ENCODE data around the gene CDKL4.

Gene CDKL4

GRCh38 chr2:39146630-39147029 lies 97.1 kb downstream of the CDKL4 start:
- Histone ChIP-seq H3K27me3 (ENCODE audit: control insufficient read depth in 1 of 2, insufficient read depth in 1 of 2, low read length in 2 of 2) (no peaks in the 10 kb centered on the region), H4K91ac (ENCODE audit: low read length) (no peak overlapping the region), H3K14ac (ENCODE audit: low read length in 2 of 2) (no peak overlapping the region), H2AFZ (ENCODE audit: low read depth, low read length) (no peak overlapping the region), H2AK5ac (ENCODE audit: low read length, severe bottlenecking) (no peak overlapping the region), H3K4me1 (ENCODE audit: control insufficient read depth, insufficient read depth, low read depth, low read length) (no peaks in the 10 kb centered on the region), H3K23ac (ENCODE audit: low read length in 2 of 2) (no peak overlapping the region), H2BK120ac (ENCODE audit: low read depth, low read length) (no peak overlapping the region), H3K4me2 (ENCODE audit: low read length, poor library complexity, severe bottlenecking) (no peak overlapping the region), H3K4ac (ENCODE audit: low read depth in 1 of 2, low read length in 2 of 2) (no peak overlapping the region), H3K9me3 (ENCODE audit: control insufficient read depth, low read length) (no peaks in the 10 kb centered on the region), H4K8ac (ENCODE audit: low read length) (no peak overlapping the region), H3K27ac (ENCODE audit: low read length, poor library complexity, severe bottlenecking) (no peak overlapping the region), H3K9ac (ENCODE audit: low read length) (no peak overlapping the region), H3K36me3 (ENCODE audit: control insufficient read depth in 1 of 2, insufficient read depth in 2 of 2, low read depth in 1 of 2, low read length in 2 of 2) (peaks cover 0 to 4% of the 10 kb centered on the region in 2 experiments), H3K4me3 (ENCODE audit: insufficient read depth in 1 of 2, low read depth in 1 of 2, low read length in 2 of 2) (no peak overlapping the region), H2BK5ac (ENCODE audit: low read depth, low read length, poor library complexity, severe bottlenecking) (no peak overlapping the region), H3K79me1 (replicated peaks; ENCODE audit: low read length, poor library complexity, severe bottlenecking) (no peaks in the 10 kb centered on the region), H3K18ac (ENCODE audit: low read depth in 1 of 2, low read length in 2 of 2) (no peak overlapping the region), H2BK12ac (ENCODE audit: low read length in 2 of 2) (no peak overlapping the region), H2BK15ac (ENCODE audit: low read depth, poor library complexity, severe bottlenecking) (no peak overlapping the region)
- DNase-seq: no peak

GRCh38 chr2:39145906-39146421 lies 97.8 kb downstream of the CDKL4 start:
- Histone ChIP-seq H2BK5ac (ENCODE audit: low read depth, low read length, poor library complexity, severe bottlenecking) (no peak overlapping the region), H3K9me3 (ENCODE audit: control insufficient read depth, low read length) (no peaks in the 10 kb centered on the region), H2BK120ac (ENCODE audit: low read depth, low read length) (no peak overlapping the region), H2AFZ (ENCODE audit: low read depth, low read length) (no peak overlapping the region), H3K4me3 (ENCODE audit: insufficient read depth in 1 of 2, low read depth in 1 of 2, low read length in 2 of 2) (no peak overlapping the region), H3K27me3 (ENCODE audit: control insufficient read depth in 1 of 2, insufficient read depth in 1 of 2, low read length in 2 of 2) (no peaks in the 10 kb centered on the region), H3K23ac (ENCODE audit: low read length in 2 of 2) (no peak overlapping the region), H3K18ac (ENCODE audit: low read depth in 1 of 2, low read length in 2 of 2) (no peak overlapping the region), H3K14ac (ENCODE audit: low read length in 2 of 2) (no peak overlapping the region), H3K4me1 (ENCODE audit: control insufficient read depth, insufficient read depth, low read depth, low read length) (no peaks in the 10 kb centered on the region), H3K36me3 (ENCODE audit: control insufficient read depth in 1 of 2, insufficient read depth in 2 of 2, low read depth in 1 of 2, low read length in 2 of 2) (peaks cover 0 to 4% of the 10 kb centered on the region in 2 experiments), H3K4ac (ENCODE audit: low read depth in 1 of 2, low read length in 2 of 2) (no peak overlapping the region), H3K9ac (ENCODE audit: low read length) (no peak overlapping the region), H2AK5ac (ENCODE audit: low read length, severe bottlenecking) (no peak overlapping the region), H3K4me2 (ENCODE audit: low read length, poor library complexity, severe bottlenecking) (no peak overlapping the region), H4K91ac (ENCODE audit: low read length) (no peak overlapping the region), H2BK12ac (ENCODE audit: low read length in 2 of 2) (peak overlapping the region in 1 of 2 experiments; percentile 33), H4K8ac (ENCODE audit: low read length) (no peak overlapping the region), H3K79me1 (replicated peaks; ENCODE audit: low read length, poor library complexity, severe bottlenecking) (no peaks in the 10 kb centered on the region), H3K27ac (ENCODE audit: low read length, poor library complexity, severe bottlenecking) (no peak overlapping the region), H2BK15ac (ENCODE audit: low read depth, poor library complexity, severe bottlenecking) (no peak overlapping the region)
- DNase-seq: no peak
- 87% methylated on average over 3 of the region's 3 CpGs for WGBS

- Histone ChIP-seq H3K79me1 (replicated peaks; ENCODE audit: low read length, poor library complexity, severe bottlenecking) (no peaks in the 10 kb centered on the region), H3K4me2 (ENCODE audit: low read length, poor library complexity, severe bottlenecking) (no peak overlapping the region), H2BK12ac (ENCODE audit: low read length in 2 of 2) (no peak overlapping the region), H3K9ac (ENCODE audit: low read length) (no peak overlapping the region), H3K4ac (ENCODE audit: low read depth in 1 of 2, low read length in 2 of 2) (no peak overlapping the region), H2BK15ac (ENCODE audit: low read depth, poor library complexity, severe bottlenecking) (no peak overlapping the region), H2AK5ac (ENCODE audit: low read length, severe bottlenecking) (no peak overlapping the region), H2BK120ac (ENCODE audit: low read depth, low read length) (no peak overlapping the region), H4K91ac (ENCODE audit: low read length) (no peak overlapping the region), H3K36me3 (ENCODE audit: control insufficient read depth in 1 of 2, insufficient read depth in 2 of 2, low read depth in 1 of 2, low read length in 2 of 2) (no peaks in the 10 kb centered on the region), H3K9me3 (ENCODE audit: control insufficient read depth, low read length) (no peaks in the 10 kb centered on the region), H2BK5ac (ENCODE audit: low read depth, low read length, poor library complexity, severe bottlenecking) (no peak overlapping the region), H3K14ac (ENCODE audit: low read length in 2 of 2) (no peak overlapping the region), H3K18ac (ENCODE audit: low read depth in 1 of 2, low read length in 2 of 2) (no peak overlapping the region), H3K23ac (ENCODE audit: low read length in 2 of 2) (no peak overlapping the region), H4K8ac (ENCODE audit: low read length) (no peak overlapping the region), H3K4me1 (ENCODE audit: control insufficient read depth, insufficient read depth, low read depth, low read length) (no peaks in the 10 kb centered on the region), H2AFZ (ENCODE audit: low read depth, low read length) (no peak overlapping the region), H3K27ac (ENCODE audit: low read length, poor library complexity, severe bottlenecking) (no peak overlapping the region), H3K27me3 (ENCODE audit: control insufficient read depth in 1 of 2, insufficient read depth in 1 of 2, low read length in 2 of 2) (no peaks in the 10 kb centered on the region), H3K4me3 (ENCODE audit: insufficient read depth in 1 of 2, low read depth in 1 of 2, low read length in 2 of 2) (no peak overlapping the region)
- no peak for DNase-seq
- 96% methylated on average over 5 of the region's 5 CpGs for WGBS
These were observed 99.4 kb downstream of the CDKL4 start for GRCh38 chr2:39144416-39144815.

GRCh38 chr2:39142904-39143605 lies 100.7 kb downstream of the CDKL4 start:
- DNase-seq: no peak
- no peak overlapping the region for H2BK5ac ChIP-seq (ENCODE audit: low read depth, low read length, poor library complexity, severe bottlenecking)
- H2BK15ac ChIP-seq (ENCODE audit: low read depth, poor library complexity, severe bottlenecking): no peak overlapping the region
- H3K36me3 ChIP-seq (ENCODE audit: control insufficient read depth in 1 of 2, insufficient read depth in 2 of 2, low read depth in 1 of 2, low read length in 2 of 2): no peaks in the 10 kb centered on the region
- H3K79me1 ChIP-seq (replicated peaks; ENCODE audit: low read length, poor library complexity, severe bottlenecking): no peaks in the 10 kb centered on the region
- H3K9me3 ChIP-seq (ENCODE audit: control insufficient read depth, low read length): no peaks in the 10 kb centered on the region
- no peak overlapping the region for H3K27ac ChIP-seq (ENCODE audit: low read length, poor library complexity, severe bottlenecking)
- no peak overlapping the region for H3K4me3 ChIP-seq (ENCODE audit: insufficient read depth in 1 of 2, low read depth in 1 of 2, low read length in 2 of 2)
- H4K91ac ChIP-seq (ENCODE audit: low read length): no peak overlapping the region
- H3K4me1 ChIP-seq (ENCODE audit: control insufficient read depth, insufficient read depth, low read depth, low read length): no peaks in the 10 kb centered on the region
- WGBS: 63% methylated on average over 3 of the region's 3 CpGs
- no peak overlapping the region for H3K14ac ChIP-seq (ENCODE audit: low read length in 2 of 2)
- H2BK12ac ChIP-seq (ENCODE audit: low read length in 2 of 2): no peak overlapping the region
- no peak overlapping the region for H3K4ac ChIP-seq (ENCODE audit: low read depth in 1 of 2, low read length in 2 of 2)
- no peak overlapping the region for H3K23ac ChIP-seq (ENCODE audit: low read length in 2 of 2)
- no peak overlapping the region for H2BK120ac ChIP-seq (ENCODE audit: low read depth, low read length)
- H3K9ac ChIP-seq (ENCODE audit: low read length): no peak overlapping the region
- H3K27me3 ChIP-seq (ENCODE audit: control insufficient read depth in 1 of 2, insufficient read depth in 1 of 2, low read length in 2 of 2): no peaks in the 10 kb centered on the region
- H3K18ac ChIP-seq (ENCODE audit: low read depth in 1 of 2, low read length in 2 of 2): no peak overlapping the region
- no peak overlapping the region for H2AK5ac ChIP-seq (ENCODE audit: low read length, severe bottlenecking)
- no peak overlapping the region for H3K4me2 ChIP-seq (ENCODE audit: low read length, poor library complexity, severe bottlenecking)
- H4K8ac ChIP-seq (ENCODE audit: low read length): no peak overlapping the region
- no peak overlapping the region for H2AFZ ChIP-seq (ENCODE audit: low read depth, low read length)

Data from mesenchymal stem cell (in vitro differentiated cells and primary cell).